Measurements from ENCODE around the gene ACSL4.

ACSL4 gene

DNA sequence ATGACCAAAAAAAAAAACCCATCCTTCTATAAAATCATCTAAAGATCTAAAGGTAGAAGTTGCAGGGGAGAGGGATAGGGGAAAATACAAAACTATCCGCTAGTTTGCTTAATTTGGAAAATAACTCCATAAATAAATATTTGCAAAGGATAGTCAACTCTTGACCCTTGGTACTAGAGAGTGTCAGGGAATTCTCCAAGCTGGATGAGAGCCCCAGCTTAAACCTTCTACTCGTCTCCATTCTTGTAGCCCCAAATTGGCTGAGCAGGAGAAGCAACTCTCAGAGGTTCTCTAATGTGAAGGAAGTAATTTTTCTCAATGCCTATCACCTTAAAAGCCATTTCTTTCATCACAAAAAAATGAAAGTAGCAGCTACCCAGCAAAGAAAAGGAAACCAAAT, 35.2 kb downstream of the ACSL4 start:
- TF ChIP-seq ZNF70 (CRISPR knock-in tag; IDR thresholded peaks at IDR 0.05) (no peak), BACH2 (CRISPR knock-in tag; IDR thresholded peaks at IDR 0.05; ENCODE audit: borderline replicate concordance) (no peak), SNAI2 (CRISPR knock-in tag; IDR thresholded peaks at IDR 0.05) (no peak), OSR1 (CRISPR knock-in tag; IDR thresholded peaks at IDR 0.05) (no peak), TCF4 (CRISPR knock-in tag; IDR thresholded peaks at IDR 0.05; ENCODE audit: borderline replicate concordance) (no peak)
- no peak for ATAC-seq

DNA sequence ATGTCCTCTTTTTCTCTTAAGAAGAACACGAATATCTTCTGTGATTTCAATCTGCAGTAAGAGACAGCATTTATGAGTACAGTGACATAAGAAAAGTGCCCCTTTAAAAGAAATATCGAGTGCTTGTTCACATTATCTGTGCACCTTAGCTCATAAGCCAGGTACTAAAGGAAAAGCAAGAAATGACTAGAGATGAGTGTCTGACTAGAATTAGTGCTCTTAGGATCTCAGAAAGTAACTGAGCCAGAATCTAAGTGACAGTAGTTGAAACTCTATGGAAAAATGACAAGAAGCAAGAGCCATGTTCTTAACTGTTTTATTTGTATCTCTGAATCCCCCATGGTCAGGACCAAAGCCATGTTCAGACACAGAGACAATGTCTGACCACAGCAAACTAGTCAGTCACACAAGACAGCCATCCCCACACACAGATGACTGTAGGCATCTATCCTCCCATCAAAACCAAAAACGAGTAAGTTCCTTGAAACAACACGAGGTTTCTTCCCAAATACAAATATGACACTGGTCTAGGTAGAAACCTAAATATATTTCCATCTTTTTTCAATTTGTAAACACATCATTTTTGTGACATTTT, 36.8 kb downstream of the ACSL4 start:
- no peak for ATAC-seq

DNA sequence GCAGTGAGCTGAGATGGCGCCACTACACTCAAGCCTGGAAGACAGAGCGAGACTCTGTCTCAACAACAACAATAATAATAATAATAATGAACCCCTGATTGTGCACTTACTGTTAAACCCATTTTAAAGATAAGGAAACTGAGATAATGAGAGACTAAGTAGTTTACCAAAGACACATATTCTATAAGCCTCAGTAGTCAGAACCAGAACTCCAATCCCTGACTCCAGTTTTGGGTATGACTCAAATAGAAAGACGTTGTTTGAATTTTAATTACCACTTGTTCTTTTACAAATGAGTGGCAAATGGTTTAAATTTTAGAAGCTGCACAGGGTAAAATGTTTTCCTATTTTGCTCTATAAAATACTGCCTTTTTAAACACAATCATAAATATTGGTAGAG, 37.4 kb downstream of the ACSL4 start:
- no peak for ATAC-seq
- no peak for TF ChIP-seq ZNF565 (CRISPR knock-in tag; conservative IDR thresholded peaks at IDR 0.05; ENCODE audit: low read depth)
- TF ChIP-seq, protein P1, sequence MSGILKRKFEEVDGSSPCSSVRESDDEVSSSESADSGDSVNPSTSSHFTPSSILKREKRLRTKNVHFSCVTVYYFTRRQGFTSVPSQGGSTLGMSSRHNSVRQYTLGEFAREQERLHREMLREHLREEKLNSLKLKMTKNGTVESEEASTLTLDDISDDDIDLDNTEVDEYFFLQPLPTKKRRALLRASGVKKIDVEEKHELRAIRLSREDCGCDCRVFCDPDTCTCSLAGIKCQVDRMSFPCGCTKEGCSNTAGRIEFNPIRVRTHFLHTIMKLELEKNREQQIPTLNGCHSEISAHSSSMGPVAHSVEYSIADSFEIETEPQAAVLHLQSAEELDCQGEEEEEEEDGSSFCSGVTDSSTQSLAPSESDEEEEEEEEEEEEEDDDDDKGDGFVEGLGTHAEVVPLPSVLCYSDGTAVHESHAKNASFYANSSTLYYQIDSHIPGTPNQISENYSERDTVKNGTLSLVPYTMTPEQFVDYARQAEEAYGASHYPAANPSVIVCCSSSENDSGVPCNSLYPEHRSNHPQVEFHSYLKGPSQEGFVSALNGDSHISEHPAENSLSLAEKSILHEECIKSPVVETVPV (CRISPR knock-in tag; IDR thresholded peaks at IDR 0.05): no peak
- no peak for TF ChIP-seq TCF4 (CRISPR knock-in tag; IDR thresholded peaks at IDR 0.05; ENCODE audit: borderline replicate concordance)
- TF ChIP-seq, protein P2, sequence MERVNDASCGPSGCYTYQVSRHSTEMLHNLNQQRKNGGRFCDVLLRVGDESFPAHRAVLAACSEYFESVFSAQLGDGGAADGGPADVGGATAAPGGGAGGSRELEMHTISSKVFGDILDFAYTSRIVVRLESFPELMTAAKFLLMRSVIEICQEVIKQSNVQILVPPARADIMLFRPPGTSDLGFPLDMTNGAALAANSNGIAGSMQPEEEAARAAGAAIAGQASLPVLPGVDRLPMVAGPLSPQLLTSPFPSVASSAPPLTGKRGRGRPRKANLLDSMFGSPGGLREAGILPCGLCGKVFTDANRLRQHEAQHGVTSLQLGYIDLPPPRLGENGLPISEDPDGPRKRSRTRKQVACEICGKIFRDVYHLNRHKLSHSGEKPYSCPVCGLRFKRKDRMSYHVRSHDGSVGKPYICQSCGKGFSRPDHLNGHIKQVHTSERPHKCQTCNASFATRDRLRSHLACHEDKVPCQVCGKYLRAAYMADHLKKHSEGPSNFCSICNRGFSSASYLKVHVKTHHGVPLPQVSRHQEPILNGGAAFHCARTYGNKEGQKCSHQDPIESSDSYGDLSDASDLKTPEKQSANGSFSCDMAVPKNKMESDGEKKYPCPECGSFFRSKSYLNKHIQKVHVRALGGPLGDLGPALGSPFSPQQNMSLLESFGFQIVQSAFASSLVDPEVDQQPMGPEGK (CRISPR knock-in tag; IDR thresholded peaks at IDR 0.05; ENCODE audit: borderline replicate concordance): no peak

More for the DNA sequence above, 36.8 kb downstream of the ACSL4 start:
- TF ChIP-seq, protein P3, sequence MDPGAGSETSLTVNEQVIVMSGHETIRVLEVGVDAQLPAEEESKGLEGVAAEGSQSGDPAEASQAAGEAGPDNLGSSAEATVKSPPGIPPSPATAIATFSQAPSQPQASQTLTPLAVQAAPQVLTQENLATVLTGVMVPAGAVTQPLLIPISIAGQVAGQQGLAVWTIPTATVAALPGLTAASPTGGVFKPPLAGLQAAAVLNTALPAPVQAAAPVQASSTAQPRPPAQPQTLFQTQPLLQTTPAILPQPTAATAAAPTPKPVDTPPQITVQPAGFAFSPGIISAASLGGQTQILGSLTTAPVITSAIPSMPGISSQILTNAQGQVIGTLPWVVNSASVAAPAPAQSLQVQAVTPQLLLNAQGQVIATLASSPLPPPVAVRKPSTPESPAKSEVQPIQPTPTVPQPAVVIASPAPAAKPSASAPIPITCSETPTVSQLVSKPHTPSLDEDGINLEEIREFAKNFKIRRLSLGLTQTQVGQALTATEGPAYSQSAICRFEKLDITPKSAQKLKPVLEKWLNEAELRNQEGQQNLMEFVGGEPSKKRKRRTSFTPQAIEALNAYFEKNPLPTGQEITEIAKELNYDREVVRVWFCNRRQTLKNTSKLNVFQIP (CRISPR knock-in tag; IDR thresholded peaks at IDR 0.05; ENCODE audit: borderline replicate concordance, low read depth): no peak
- TF ChIP-seq TOX (CRISPR knock-in tag; IDR thresholded peaks at IDR 0.05; ENCODE audit: borderline replicate concordance) (no peak), CSDC2 (CRISPR knock-in tag; IDR thresholded peaks at IDR 0.05) (no peak), ZC3H10 (CRISPR knock-in tag; IDR thresholded peaks at IDR 0.05) (no peak), ZNF565 (CRISPR knock-in tag; conservative IDR thresholded peaks at IDR 0.05; ENCODE audit: low read depth) (no peak)
- TF ChIP-seq, protein P4, sequence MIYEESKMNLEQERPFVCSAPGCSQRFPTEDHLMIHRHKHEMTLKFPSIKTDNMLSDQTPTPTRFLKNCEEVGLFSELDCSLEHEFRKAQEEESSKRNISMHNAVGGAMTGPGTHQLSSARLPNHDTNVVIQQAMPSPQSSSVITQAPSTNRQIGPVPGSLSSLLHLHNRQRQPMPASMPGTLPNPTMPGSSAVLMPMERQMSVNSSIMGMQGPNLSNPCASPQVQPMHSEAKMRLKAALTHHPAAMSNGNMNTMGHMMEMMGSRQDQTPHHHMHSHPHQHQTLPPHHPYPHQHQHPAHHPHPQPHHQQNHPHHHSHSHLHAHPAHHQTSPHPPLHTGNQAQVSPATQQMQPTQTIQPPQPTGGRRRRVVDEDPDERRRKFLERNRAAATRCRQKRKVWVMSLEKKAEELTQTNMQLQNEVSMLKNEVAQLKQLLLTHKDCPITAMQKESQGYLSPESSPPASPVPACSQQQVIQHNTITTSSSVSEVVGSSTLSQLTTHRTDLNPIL (CRISPR knock-in tag; IDR thresholded peaks at IDR 0.05; ENCODE audit: low read depth): no peak
- TF ChIP-seq, protein P2 (CRISPR knock-in tag; IDR thresholded peaks at IDR 0.05; ENCODE audit: borderline replicate concordance): no peak

DNA sequence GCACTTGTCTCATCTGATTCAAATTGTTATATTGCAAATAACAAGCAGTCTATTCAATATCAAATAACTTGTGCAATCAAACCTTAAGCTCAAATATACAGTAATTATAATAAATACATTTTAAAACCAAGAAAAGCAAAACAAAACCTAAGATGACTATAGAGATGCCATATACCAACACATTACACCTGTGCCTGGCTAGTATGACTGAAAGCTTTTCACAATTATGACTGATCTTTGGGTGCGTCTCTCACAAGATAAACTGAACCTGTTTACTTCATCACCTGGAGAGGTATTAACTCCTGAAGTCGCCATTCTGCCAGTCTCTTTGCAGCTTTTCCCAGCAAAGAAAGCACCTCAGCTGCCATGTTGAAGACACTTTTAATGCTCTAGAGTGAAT, 41.3 kb downstream of the ACSL4 start:
- no peak for ATAC-seq
- TF ChIP-seq ESRRG (CRISPR knock-in tag; IDR thresholded peaks at IDR 0.05) (no peak), ZNF8 (CRISPR knock-in tag; IDR thresholded peaks at IDR 0.05) (no peak), ZFP3 (CRISPR knock-in tag; IDR thresholded peaks at IDR 0.05) (no peak), BACH2 (CRISPR knock-in tag; IDR thresholded peaks at IDR 0.05; ENCODE audit: borderline replicate concordance) (no peak), ZFP30 (CRISPR knock-in tag; IDR thresholded peaks at IDR 0.05) (no peak), OSR1 (CRISPR knock-in tag; IDR thresholded peaks at IDR 0.05) (no peak), TOX (CRISPR knock-in tag; IDR thresholded peaks at IDR 0.05; ENCODE audit: borderline replicate concordance) (no peak), PPARA (CRISPR knock-in tag; IDR thresholded peaks at IDR 0.05; ENCODE audit: borderline replicate concordance) (no peak), RARB (CRISPR knock-in tag; IDR thresholded peaks at IDR 0.05) (no peak), ARNTL (CRISPR knock-in tag; IDR thresholded peaks at IDR 0.05; ENCODE audit: borderline replicate concordance, low read depth) (no peak), CSDC2 (CRISPR knock-in tag; IDR thresholded peaks at IDR 0.05) (no peak)
- TF ChIP-seq, protein P3 (CRISPR knock-in tag; IDR thresholded peaks at IDR 0.05; ENCODE audit: borderline replicate concordance, low read depth): no peak
- TF ChIP-seq, protein P2 (CRISPR knock-in tag; IDR thresholded peaks at IDR 0.05; ENCODE audit: borderline replicate concordance): no peak
- TF ChIP-seq, protein P4 (CRISPR knock-in tag; IDR thresholded peaks at IDR 0.05; ENCODE audit: low read depth): no peak

All from SK-N-SH treated with all-trans-retinoic acid at 6 μM for 48 hours (cell line).